GM12872 (cell line): ENCODE results near the gene MAST1.

ENCODE experiments used
- TF ChIP-seq, protein P1 (sequence below): IDR thresholded peaks from 3 replicates; pipeline ENCODE4 v1.5.1; 2011; ENCODE audit warnings: low read depth, mild to moderate bottlenecking, low read length, moderate library complexity; ENCODE audit not compliant: insufficient read depth

MAST1 gene

GRCh38 chr19:12875086-12875485 lies 36.8 kb downstream of the MAST1 start:
- TF ChIP-seq, protein P1, sequence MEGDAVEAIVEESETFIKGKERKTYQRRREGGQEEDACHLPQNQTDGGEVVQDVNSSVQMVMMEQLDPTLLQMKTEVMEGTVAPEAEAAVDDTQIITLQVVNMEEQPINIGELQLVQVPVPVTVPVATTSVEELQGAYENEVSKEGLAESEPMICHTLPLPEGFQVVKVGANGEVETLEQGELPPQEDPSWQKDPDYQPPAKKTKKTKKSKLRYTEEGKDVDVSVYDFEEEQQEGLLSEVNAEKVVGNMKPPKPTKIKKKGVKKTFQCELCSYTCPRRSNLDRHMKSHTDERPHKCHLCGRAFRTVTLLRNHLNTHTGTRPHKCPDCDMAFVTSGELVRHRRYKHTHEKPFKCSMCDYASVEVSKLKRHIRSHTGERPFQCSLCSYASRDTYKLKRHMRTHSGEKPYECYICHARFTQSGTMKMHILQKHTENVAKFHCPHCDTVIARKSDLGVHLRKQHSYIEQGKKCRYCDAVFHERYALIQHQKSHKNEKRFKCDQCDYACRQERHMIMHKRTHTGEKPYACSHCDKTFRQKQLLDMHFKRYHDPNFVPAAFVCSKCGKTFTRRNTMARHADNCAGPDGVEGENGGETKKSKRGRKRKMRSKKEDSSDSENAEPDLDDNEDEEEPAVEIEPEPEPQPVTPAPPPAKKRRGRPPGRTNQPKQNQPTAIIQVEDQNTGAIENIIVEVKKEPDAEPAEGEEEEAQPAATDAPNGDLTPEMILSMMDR: no peak

GRCh38 chr19:12880551-12881171 lies 42.3 kb downstream of the MAST1 start:
- TF ChIP-seq, protein P1: no peak

GRCh38 chr19:12881172-12881808 lies 43.0 kb downstream of the MAST1 start, which contains the start of gene DNASE2:
DNASE2 (minus strand) TSS chr19:12881449; CDS start chr19:12881375, 74 bp downstream.
- TF ChIP-seq, protein P1: no peak

DNA sequence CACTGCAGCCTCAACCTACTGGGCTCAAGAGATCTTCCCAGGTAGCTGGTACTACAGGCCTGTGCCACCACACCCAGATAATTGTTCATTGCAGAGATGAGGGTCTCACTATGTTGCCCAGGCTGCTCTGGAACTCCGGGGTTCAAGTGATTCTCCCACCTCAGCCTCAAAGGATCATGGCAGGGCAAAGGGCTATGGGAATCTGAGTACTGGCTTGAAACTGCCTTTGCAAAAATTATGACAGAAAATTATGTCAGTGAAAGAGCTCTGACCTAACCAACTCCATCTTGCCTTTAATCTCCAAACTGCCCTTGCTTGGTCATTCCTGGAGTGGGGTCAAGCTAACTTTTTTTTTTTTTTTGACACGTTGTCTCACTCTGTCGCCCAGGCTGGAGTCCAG lies 44.3 kb downstream of the MAST1 start:
- TF ChIP-seq, protein P1: no peak

DNA sequence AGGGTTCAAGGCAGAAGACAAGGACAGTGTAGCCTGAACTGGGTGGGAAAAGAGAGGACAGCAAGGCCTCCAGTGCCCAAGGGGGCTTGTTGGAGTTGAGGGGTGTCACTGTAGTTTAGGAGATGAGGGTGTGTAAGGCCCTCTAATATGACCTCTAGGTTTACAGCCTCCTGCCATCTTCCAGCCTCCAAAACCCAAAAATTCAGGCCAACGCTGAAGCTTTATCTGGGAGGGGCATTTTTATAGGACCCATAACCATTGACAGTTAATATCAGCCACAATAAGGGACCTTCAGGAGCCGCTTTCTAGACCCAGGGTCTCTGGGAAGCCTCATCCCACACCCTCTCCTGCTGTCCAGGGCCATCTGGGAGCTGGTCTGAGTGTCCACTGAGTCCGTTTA lies 45.9 kb downstream of the MAST1 start:
- TF ChIP-seq, protein P1: no peak

- TF ChIP-seq, protein P1: no peak
Observed at GRCh38 chr19:12884627-12884925, 46.3 kb downstream of the MAST1 start.

- TF ChIP-seq, protein P1: peak; percentile 69
Observed at GRCh38 chr19:12884926-12885748, 46.8 kb downstream of the MAST1 start.
